Inflammatory macrophage treated with lipopolysaccharide for 1 hour (primary cell): ENCODE measurements around the gene NEK5.
"Not testable (repeated sequence)": the region's sequence is repeated elsewhere in the genome, so short reads cannot be mapped to it uniquely, and the experiment has no call there.

Source experiments
- DNase-seq, 2 donors: peaks; one replicate each; pipeline ENCODE4 v3.0.0-alpha.2; 2020 to 2022

The NEK5 gene

DNA sequence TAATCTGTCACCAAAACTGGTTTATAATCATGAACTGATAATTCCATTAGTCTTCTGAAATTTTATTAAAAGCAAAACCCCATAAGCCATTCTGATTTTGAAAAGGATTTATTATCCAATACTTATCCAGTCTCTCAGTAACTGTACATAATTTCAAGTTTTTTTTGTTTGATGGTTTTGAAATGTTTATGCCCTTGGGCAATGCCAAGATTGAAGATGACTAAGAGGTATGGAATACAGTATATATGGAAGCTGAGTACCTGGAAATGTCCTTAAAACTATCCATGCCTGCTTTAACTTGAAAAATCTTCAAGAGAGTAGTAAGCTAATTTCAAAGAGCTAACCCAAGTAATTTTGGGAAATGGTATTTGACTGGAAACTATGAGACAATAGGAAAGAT, 1.8 kb upstream of the NEK5 start:
- no peak for DNase-seq

DNA sequence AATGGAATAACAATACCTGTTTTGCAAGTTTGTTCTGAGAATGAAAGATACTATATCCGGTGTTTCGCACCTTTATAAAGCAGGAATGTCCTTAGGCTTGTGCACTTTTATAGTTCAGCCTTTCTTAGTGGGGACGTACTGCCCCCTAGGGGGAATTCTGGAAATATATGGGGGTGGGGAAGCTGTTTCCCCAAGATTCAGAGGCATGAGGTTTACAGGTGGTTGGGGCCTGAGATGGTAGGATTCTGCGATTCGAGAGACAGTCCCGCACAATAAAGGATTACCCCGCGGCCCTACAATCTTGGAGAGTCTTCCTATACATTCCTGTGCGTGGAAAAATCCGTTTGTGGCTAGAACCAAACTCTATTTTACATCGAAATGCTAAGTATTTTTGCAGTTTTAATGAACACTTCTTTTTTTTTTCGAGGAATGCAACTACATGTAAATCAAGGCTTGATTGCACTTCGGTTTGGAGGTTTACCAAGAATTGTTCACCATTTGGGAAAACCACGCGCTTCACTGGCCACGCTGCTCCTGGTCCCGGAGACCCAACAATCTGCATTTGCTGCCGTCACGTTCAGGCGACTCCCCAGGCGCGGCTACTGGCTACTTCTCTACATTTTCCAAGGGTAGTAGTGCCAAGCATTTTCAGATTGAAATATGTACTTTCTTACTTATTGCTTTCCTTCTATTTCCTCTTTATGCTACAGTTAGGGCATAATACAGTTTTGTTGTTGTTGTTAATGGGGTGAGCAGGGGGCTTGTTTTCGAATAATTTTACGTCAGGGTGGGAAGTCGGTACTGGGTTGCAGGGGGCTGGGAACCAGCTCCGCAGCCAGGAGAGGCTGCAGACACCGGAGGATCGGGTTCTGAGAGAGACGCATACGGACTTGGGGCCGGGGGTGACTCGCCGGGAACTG, 830 bp downstream of the NEK5 start:
- DNase-seq: peak; percentile 29 to 75

DNA sequence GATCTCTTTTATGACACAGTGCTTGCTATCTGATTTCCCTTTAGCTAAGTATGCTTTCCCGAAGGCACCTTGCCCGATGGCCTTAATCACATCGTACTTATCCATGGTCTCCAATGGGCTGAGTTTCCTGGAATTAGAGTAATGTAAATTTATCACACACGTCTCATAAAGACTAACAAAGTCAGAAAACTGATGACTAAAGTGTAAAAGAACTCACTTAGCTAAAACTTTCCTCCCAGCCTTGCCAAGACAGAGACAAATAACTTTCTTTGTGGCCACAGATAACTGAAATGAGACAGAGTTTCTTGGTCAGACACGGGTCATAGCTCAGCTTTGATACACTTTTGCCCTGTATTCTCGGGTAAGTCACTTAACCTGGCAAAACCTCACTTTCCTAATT, 1.5 kb downstream of the NEK5 start:
- no peak for DNase-seq

DNA sequence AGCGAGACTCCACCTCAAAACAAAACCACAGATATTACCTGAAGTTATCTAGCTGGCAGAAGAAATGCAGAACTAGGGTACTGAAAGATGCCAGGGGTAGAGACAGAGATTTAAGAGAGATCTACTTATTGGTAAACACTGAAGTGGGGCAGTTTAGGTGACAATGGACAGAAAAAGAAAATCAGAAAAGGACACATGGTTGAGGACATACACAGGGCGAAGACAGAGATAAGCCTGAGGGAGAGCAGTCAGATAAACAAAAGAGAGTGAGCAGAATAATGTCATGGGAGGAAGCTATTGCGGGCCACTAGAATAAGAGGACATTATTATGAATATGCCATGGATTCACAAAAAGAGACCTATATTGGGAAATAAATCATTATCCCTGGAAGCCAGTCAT, 3.3 kb downstream of the NEK5 start:
- DNase-seq: no peak

DNA sequence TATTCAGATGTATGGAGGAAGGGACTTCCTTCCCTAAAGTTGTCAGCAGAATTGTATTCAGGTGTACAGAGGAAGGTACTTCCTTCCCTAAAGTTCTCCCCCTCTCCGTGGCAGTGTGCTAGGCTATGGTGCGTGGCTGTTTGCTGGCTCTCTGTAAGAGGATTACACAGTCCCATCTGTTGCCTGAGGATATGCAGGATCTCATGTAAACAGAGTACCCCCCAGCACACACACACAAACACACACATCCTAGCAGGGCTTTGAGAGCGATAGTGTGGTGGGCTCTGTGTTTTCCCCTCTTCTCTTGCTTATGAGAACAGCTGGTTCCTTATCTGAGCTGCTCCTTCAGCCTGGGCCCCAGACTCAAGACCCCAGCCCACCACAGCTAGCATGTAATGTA, 10.3 kb downstream of the NEK5 start:
- DNase-seq: no peak

DNA sequence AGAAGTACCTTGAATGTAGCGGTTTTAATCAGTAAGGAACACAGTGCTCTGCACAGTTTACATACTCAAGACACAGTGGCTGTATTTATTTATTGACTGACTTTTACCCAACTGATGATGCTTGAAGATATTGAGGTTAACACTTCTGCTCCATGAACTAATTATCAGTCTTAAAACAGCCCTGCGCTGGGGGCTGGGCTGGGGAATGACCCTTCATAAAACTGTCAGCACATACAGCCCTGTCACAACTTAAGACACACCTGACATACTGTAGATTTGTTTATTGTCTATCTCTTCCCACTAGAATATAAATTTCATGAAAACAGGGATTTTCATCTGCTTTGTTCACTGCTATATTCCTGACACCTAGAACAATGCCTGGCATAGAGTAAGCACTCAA, 10.8 kb downstream of the NEK5 start:
- DNase-seq: no peak

DNA sequence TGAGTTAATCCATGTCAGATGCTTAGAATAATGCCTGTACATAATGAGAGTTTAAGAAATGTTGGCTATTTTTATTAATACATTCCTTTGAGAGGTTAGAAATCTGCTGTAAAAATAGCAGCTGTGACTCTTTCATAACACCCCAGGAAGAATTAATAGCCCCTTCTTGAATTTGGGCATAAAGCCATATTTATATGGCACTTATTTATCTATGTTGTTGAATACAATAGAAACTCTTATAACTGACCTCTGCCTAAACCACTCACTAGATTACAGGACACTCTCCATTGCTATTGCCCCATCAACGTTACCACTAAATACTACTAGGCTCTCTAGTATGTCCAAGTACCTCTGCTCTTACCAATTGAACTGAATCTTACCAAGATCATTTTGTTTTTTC, 16.3 kb downstream of the NEK5 start:
- no peak for DNase-seq

DNA sequence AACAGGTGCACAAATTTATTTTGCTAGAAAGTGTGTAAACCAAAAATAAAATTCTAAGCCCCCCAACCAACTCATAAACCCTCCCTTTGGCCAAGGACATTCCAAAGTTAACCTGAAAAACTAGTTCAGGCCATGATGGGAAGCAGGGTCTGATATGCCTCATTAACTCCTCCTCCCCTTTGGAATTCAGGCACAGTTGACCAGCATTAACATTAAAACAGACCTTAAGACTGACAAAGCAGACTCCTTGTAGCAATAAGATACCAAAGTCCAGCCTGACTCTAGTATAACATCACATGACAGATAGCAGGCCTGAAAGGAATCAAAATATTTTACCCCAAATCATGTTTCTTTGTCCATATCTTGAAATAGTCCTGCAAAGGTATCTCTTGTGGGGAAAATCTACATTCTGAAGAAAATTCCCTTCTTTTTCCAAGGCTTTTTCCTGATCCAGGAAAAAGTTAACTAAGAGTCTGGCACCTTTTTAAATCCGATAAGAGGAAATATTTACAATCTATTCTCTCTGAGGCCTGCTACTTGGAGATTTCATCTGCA, 19.7 kb downstream of the NEK5 start:
- DNase-seq: no peak

DNA sequence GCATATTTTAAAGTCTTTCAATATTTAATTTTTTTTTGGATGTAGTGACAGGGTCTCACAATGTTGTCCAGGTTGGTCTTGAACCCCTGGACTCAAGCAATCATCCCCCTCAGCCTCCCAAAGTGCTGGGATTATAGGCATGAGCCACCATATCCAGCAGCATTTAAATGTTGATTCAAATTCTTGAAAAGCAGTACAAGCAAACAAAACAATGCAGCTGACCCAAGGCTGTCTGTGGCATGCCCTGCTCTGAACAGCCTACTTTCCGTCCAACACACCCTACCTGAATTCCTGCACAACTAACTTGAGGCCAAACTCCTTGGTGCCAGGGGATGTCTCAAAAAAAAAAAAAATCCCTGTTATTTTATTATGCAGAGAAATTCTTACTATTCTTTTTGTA, 23.0 kb downstream of the NEK5 start:
- no peak for DNase-seq

DNA sequence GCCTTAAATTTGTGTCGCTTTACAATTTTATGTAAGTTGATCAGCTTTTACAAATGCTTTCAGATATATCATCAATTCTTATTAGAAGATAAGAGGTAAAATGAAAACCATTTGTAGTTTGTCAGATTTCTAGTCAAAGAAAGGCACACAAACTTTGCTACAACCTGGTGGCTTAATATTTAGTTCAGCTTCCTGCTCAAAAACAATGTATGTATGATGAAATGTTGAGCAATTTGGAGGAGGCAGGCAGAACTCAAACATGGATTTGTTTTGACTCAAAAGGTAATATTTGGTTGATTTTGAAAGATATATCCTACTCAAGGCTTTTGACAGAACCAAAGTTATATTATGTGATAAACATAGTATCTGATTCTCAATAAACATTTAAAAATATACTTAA, 24.2 kb downstream of the NEK5 start:
- DNase-seq: peak in 1 of 2 donors; percentile 2

DNA sequence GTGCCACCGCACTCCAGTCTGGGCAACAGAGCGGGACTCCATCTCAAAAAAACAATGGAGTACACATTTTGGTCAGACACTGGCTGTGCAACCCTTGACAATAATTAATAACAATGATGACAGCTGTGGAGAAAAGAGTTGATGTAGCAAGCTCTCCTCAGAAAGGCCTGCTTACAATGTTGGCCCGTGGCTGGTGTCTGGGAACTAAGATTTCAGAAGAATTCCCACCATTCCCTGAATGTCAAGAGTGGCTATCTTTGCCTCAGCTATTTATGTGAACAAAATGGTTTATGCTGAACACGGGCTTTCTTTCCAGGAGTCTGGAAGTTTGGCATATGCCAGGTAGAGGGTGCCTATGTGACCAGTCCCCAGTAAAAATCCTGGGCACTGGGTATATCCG, 25.5 kb downstream of the NEK5 start:
- DNase-seq: no peak

DNA sequence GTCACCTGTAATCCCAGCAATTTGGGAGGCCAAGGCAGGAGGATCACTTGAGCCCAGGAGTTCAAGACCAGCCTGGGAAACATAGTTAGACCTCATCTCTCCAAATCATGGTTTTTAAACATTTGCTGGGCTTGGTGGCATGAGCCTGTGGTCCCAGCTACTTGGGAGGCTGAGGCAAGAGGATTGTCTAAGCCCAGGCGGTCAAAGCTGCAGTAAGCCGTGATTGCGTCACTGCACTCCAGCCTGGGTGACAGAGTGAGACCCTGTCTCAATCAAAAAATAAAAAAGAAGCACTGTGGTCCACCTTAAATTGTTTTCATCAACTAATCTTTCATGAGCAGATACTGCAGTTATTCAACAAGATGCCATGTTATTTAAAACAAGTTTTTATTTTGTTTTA, 26.4 kb downstream of the NEK5 start:
- DNase-seq: not testable (repeated sequence)

DNA sequence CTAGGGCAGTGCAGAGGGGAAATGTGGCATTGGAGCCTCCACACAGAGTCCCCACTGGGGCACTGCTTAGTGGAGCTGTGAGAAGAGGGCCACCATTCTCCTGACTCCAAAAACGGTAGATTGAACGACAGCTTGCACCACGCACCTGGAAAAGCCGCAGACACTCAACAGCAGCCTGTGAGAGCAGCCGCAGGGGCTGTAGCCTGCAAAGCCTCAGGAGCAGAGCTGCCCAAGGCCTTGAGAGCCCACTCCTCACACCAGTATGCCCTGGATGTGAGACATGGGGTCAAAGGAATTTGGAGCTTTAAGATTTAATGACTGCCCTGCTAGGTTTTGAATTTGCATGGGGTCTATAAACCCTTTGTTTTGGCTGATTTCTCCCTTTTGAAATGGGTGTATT, 31.7 kb downstream of the NEK5 start:
- DNase-seq: no peak

DNA sequence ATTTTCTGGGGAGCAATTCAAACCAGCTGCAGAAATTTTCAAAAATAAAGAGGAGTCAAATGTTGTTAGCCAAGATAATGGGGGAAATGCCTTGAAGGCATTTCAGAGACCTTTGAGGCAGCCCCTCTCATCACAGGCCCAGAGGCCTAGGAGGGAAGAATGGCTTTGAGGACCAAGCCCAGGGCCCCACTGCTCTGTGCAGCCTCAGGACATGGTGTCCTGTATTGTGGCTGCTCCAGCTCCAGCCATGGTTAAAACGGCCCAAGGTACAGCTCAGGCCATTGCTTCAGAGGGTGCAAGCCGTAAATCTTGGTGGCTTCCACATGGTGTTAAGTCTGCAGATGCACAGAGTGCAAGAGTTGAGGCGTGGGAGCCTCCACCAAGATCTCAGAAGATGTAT, 32.1 kb downstream of the NEK5 start:
- no peak for DNase-seq

DNA sequence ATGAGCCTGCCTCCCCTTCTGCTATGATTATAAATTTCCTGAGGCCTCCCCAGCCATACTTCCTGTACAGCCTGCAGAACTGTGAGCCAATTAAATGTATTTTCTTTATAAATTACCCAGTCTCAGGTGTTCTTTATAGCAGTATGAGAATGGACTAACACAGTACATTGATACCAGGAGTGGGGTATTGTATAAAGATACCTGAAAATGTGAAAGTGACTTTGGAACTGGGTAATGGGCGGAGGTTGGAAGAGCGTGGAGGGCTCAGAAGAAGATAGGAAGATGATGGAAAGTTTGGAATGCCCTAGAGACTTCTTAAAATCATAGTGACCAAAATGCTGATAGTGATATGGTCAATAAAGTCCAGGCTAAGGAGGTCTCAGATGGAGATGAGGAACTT, 32.8 kb downstream of the NEK5 start:
- no peak for DNase-seq

DNA sequence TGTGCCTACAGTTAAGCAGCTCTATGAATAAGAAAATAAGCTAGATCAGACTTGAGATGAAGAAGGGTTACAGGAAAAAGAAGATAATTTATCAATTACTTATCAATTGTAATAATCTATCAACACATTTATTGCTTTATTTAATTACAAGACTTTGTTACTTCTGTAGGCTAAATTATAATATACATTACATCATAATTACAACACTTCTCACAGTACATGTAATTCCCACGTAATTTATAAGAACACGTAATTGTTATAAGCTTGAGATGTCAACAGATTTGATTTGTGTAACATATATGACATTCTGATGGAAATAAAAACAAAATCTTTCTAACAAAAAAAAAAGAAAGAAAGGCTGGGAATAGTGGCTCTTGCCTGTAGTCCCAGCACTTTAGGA, 36.8 kb downstream of the NEK5 start:
- no peak for DNase-seq

DNA sequence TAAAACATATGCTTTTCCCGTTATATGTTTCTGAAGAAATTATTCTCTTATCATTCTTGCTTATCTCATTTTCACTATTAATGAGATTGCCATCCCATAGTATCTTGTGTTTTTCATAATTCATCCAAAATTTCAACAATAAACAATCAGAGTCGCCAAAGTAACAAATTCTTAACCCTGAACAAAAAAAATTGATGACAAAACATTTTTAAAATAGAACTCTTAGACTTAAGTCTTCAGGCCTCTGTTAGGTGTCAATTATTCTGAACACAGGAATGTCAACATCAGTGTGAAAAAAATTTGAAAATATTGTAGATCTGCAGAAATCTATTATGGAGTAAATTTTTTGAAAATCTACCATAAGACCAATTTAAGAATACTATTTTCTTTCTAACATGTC, 37.4 kb downstream of the NEK5 start:
- no peak for DNase-seq

DNA sequence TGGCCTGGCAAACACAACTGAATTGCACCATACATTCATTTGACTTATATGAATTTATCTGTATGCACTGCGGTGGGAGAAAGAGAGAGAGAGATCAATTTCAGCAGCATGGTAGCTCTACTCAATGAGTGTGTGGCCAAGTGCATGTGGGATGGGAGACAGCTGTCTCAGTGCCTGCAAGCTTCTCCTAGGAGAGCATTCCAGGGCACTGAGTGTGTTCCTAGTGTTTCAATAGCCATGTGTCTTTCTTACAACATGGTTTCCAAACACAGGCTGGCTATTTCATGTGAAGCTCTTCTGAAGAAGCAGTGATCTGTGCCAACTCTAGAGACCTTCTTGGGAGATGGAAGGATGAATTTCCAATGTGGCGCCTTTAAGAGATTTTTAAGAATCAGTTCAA, 43.5 kb downstream of the NEK5 start:
- DNase-seq: no peak

DNA sequence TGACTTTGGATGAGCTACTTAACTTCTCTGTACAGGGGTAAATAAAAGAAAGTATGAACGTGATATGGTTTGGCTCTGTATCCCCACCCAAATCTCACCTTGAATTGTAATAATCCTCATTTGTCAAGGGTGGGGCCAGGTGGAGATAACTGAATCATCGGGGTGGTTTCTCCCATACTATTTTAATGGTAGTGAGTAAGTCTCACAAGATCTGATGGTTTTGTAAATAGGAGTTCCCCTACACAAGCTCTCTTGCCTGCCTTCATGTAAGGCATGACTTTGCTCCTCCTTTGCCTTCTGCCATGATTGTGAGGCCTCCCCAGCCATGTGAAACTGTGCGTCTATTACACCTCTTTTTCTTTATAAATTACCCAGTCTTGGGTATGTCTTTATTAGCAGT, 43.9 kb downstream of the NEK5 start:
- peak in 1 of 2 donors; percentile 19 for DNase-seq

DNA sequence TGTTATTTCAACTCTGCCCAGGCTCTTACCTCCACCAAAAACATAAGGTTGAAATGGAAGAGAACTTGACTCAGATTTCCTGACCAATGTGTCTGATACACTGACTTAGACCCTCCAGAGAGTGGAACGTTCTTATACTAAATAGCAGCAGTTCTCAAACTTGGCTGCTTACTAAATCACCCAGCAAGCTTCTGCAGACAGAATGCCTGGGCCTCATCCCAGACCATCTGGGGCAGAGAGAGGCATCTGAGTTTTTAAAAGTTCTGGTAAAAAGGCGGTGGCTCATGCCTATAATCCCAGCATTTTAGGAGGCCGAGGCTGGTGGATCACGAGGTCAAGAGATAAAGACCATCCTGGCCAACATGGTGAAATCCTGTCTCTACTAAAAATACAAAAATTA, 46.3 kb downstream of the NEK5 start:
- DNase-seq: no peak

DNA sequence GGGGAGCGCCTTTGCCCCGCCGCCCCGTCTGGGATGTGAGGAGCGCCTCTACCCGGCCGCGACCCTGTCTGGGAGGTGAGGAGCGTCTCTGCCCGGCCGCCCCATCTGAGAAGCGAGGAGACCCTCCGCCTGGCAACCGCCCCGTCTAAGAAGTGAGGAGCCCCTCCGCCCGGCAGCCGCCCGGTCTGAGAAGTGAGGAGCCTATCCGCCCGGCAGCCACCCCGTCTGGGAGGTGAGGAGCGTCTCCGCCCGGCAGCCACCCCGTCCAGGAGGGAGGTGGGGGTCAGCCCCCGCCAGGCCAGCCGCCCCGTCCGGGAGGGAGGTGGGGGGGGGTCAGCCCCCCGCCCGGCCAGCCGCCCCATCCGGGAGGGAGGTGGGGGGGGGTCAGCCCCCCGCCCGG, 49.0 kb downstream of the NEK5 start:
- DNase-seq: not testable (repeated sequence)

DNA sequence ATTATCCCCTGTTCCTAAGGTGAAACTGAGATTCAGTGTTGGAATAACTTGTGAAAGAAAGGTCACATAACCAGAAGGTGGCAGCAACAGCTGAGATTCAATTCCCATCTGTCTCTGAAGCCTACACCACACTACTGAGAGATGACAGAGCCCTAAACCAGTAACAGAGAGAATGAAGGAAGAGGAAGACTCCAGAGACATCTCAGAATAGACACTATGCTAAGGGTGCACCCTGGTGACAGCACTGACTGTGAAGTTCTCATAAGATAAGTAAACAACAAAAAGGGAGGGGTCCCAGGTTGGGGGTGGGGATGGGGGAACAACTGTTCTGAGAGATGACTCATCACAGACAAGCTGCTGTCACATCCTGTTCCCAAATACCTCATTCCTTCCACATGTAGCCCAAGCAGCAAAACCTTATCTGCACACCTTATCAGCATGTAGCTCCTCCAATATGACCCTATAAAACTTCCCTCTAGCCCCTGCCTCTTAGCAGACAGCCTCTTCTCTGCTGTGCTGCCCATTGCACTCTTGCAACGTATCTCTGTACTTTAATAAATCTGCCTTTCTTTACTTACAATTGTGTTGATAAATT, 57.8 kb downstream of the NEK5 start:
- DNase-seq: peak; percentile 1 to 7

DNA sequence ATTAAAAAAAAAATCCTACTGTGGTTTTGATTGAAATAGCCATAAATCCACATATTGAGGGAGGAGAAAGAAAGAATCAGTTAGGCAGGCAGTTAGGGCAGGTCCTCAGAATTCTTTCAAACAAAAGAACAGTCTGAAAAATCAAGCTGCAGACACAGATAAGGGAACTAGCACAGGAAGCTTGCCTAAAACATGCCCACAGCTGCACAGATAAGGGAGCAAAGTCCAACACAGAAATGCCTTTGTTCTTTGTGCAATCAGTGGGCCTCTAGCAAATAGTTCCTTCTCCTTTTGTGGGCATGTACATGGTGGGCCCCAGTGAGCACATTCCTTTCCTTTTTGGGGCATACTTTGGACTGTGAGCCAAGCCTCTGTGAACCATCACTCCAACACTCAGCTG, 61.6 kb downstream of the NEK5 start:
- no peak for DNase-seq

DNA sequence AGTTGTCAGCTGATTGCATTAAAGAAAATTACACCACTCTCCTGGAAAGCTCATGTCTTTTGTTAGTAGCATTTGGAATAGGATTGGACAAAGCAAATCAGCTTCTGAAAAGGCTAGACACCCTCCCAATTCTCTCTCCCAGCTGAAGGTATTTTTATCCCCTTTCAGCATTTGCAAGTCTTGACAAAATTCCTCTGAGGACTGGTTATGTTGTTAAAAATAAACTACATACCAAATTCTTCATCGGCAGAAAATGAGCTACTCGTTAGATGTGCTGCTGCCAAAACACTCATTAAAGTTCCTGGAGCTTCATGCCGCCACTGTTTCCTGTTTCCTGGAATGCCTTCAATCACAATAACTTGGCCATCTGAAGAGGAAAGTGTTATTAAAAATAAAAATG, 67.3 kb downstream of the NEK5 start:
- DNase-seq: no peak
